Measurements from ENCODE around the gene ZNF521. TPM values are rescaled to one million over a fixed set of nuclear protein-coding genes. Genes with fewer than 3 reads are reported as not detected.

The ZNF521 gene
- total and polyA plus RNA-seq, 2 experiments from 2014 or later: 3.1 to 9.2 TPM

DNA sequence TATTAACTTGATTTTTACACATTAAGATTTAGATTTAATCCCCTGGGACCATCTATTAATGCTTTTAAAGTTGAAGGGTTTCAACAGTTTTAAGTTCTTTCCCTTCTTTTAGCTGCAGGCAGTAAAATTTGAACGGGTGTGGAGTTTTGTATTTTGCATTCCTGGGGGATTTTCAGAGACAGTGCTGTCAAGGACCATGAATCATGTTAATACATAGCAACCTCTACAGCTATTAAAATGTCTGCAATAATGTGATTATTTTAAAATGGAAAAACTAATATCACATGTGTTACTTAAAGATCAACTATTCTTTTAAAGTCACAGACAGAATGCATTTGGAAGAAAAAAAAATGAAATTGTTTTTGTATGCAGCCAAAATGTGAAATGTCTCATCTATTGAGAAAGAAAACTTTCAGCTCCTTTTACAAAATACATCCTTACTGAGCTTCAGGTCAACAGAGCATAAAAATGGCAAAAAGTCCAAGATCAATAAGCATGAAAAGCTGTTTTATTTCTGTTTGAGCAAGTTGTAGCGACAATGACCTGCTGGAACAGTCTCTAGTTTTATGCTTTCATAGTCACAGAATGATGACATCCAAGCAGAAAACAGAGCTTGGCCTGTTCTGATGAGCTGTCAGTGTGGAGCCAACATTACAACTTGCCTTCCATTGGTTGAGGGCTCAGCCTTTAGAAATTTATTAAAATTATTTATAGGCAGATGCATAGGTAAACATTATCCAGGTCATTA lies 21.6 kb upstream of the ZNF521 start (continued):
- no peak for TF ChIP-seq STAT1 (IDR thresholded peaks at IDR 0.05; ENCODE audit: unreplicated experiment)
- TF ChIP-seq, protein P1, sequence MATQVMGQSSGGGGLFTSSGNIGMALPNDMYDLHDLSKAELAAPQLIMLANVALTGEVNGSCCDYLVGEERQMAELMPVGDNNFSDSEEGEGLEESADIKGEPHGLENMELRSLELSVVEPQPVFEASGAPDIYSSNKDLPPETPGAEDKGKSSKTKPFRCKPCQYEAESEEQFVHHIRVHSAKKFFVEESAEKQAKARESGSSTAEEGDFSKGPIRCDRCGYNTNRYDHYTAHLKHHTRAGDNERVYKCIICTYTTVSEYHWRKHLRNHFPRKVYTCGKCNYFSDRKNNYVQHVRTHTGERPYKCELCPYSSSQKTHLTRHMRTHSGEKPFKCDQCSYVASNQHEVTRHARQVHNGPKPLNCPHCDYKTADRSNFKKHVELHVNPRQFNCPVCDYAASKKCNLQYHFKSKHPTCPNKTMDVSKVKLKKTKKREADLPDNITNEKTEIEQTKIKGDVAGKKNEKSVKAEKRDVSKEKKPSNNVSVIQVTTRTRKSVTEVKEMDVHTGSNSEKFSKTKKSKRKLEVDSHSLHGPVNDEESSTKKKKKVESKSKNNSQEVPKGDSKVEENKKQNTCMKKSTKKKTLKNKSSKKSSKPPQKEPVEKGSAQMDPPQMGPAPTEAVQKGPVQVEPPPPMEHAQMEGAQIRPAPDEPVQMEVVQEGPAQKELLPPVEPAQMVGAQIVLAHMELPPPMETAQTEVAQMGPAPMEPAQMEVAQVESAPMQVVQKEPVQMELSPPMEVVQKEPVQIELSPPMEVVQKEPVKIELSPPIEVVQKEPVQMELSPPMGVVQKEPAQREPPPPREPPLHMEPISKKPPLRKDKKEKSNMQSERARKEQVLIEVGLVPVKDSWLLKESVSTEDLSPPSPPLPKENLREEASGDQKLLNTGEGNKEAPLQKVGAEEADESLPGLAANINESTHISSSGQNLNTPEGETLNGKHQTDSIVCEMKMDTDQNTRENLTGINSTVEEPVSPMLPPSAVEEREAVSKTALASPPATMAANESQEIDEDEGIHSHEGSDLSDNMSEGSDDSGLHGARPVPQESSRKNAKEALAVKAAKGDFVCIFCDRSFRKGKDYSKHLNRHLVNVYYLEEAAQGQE (IDR thresholded peaks at IDR 0.05; ENCODE audit: unreplicated experiment): no peak
- no peak for TF ChIP-seq EZH2phosphoT487 (IDR thresholded peaks at IDR 0.05; ENCODE audit: unreplicated experiment)

DNA sequence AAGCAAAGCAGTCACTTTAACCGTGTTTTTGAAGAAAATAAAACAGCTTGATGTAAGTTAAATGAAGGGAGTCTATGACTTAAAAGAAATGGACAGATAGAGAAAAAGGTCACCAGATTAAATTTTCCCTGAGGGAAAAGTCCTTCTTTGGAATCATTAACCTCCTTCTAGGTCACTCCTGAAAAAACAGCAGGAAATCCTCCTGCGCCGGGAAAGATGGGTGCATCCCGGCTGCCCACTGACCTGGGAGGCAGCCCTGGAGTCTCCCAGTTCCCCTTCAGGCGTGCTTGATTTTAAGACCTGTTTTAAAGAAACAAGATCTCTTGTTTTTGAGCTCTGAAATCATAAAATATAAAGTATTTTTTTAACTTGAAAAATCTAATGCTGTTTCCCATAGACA lies 18.4 kb upstream of the ZNF521 start:
- Histone ChIP-seq H3K4me1 (ENCODE audit: insufficient read depth) (no peaks in the 10 kb centered on the region), H4K20me1 (replicated peaks; ENCODE audit: insufficient read depth) (no peaks in the 10 kb centered on the region), H3K4me2 (no peak overlapping the region), H3K36me3 (ENCODE audit: insufficient read depth) (no peaks in the 10 kb centered on the region), H3K4me3 (no peak overlapping the region), H3K9me2 (ENCODE audit: insufficient read depth) (no peaks in the 10 kb centered on the region), H3K27me3 (ENCODE audit: insufficient read depth) (no peaks in the 10 kb centered on the region), H2AFZ (no peak overlapping the region), H3K79me2 (replicated peaks; ENCODE audit: insufficient read depth) (no peaks in the 10 kb centered on the region), H3F3A (replicated peaks; ENCODE audit: low read depth) (no peaks in the 10 kb centered on the region), H3K27ac (ENCODE audit: low read depth) (no peak overlapping the region)
- Mint-ChIP-seq H3K9me3 (peaks cover 6% of the 10 kb centered on the region), H3K36me3 (ENCODE audit: low read depth) (no peaks in the 10 kb centered on the region), H3K27me3 (ENCODE audit: insufficient read depth, low read depth, poor library complexity) (no peaks in the 10 kb centered on the region), H3K27ac (no peak overlapping the region), H3K4me3 (no peak overlapping the region), H3K4me1 (no peaks in the 10 kb centered on the region)
- ATAC-seq (no peak), DNase-seq (ENCODE audit: low spot score) (no peak)
- TF ChIP-seq ZNF331 (CRISPR knock-in tag; IDR thresholded peaks at IDR 0.05; ENCODE audit: low read depth): no peak
- TF ChIP-seq EZH2phosphoT487 (IDR thresholded peaks at IDR 0.05; ENCODE audit: unreplicated experiment): no peak
- TF ChIP-seq, protein P2, sequence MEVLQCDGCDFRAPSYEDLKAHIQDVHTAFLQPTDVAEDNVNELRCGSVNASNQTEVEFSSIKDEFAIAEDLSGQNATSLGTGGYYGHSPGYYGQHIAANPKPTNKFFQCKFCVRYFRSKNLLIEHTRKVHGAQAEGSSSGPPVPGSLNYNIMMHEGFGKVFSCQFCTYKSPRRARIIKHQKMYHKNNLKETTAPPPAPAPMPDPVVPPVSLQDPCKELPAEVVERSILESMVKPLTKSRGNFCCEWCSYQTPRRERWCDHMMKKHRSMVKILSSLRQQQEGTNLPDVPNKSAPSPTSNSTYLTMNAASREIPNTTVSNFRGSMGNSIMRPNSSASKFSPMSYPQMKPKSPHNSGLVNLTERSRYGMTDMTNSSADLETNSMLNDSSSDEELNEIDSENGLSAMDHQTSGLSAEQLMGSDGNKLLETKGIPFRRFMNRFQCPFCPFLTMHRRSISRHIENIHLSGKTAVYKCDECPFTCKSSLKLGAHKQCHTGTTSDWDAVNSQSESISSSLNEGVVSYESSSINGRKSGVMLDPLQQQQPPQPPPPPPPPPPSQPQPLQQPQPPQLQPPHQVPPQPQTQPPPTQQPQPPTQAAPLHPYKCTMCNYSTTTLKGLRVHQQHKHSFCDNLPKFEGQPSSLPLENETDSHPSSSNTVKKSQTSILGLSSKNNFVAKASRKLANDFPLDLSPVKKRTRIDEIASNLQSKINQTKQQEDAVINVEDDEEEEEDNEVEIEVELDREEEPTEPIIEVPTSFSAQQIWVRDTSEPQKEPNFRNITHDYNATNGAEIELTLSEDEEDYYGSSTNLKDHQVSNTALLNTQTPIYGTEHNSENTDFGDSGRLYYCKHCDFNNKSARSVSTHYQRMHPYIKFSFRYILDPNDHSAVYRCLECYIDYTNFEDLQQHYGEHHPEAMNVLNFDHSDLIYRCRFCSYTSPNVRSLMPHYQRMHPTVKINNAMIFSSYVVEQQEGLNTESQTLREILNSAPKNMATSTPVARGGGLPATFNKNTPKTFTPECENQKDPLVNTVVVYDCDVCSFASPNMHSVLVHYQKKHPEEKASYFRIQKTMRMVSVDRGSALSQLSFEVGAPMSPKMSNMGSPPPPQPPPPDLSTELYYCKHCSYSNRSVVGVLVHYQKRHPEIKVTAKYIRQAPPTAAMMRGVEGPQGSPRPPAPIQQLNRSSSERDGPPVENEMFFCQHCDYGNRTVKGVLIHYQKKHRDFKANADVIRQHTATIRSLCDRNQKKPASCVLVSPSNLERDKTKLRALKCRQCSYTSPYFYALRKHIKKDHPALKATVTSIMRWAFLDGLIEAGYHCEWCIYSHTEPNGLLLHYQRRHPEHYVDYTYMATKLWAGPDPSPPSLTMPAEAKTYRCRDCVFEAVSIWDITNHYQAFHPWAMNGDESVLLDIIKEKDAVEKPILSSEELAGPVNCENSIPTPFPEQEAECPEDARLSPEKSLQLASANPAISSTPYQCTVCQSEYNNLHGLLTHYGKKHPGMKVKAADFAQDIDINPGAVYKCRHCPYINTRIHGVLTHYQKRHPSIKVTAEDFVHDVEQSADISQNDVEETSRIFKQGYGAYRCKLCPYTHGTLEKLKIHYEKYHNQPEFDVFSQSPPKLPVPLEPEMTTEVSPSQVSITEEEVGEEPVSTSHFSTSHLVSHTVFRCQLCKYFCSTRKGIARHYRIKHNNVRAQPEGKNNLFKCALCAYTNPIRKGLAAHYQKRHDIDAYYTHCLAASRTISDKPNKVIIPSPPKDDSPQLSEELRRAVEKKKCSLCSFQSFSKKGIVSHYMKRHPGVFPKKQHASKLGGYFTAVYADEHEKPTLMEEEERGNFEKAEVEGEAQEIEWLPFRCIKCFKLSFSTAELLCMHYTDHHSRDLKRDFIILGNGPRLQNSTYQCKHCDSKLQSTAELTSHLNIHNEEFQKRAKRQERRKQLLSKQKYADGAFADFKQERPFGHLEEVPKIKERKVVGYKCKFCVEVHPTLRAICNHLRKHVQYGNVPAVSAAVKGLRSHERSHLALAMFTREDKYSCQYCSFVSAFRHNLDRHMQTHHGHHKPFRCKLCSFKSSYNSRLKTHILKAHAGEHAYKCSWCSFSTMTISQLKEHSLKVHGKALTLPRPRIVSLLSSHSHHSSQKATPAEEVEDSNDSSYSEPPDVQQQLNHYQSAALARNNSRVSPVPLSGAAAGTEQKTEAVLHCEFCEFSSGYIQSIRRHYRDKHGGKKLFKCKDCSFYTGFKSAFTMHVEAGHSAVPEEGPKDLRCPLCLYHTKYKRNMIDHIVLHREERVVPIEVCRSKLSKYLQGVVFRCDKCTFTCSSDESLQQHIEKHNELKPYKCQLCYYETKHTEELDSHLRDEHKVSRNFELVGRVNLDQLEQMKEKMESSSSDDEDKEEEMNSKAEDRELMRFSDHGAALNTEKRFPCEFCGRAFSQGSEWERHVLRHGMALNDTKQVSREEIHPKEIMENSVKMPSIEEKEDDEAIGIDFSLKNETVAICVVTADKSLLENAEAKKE (CRISPR knock-in tag; IDR thresholded peaks at IDR 0.05): no peak
- TF ChIP-seq ZNF114 (CRISPR knock-in tag; IDR thresholded peaks at IDR 0.05): no peak
- no peak for TF ChIP-seq CREB1 (CRISPR knock-in tag; IDR thresholded peaks at IDR 0.05; ENCODE audit: low read depth)
- TF ChIP-seq, protein P1 (IDR thresholded peaks at IDR 0.05; ENCODE audit: unreplicated experiment): no peak
- TF ChIP-seq STAT1 (IDR thresholded peaks at IDR 0.05; ENCODE audit: unreplicated experiment): no peak
- TF ChIP-seq, protein P3, sequence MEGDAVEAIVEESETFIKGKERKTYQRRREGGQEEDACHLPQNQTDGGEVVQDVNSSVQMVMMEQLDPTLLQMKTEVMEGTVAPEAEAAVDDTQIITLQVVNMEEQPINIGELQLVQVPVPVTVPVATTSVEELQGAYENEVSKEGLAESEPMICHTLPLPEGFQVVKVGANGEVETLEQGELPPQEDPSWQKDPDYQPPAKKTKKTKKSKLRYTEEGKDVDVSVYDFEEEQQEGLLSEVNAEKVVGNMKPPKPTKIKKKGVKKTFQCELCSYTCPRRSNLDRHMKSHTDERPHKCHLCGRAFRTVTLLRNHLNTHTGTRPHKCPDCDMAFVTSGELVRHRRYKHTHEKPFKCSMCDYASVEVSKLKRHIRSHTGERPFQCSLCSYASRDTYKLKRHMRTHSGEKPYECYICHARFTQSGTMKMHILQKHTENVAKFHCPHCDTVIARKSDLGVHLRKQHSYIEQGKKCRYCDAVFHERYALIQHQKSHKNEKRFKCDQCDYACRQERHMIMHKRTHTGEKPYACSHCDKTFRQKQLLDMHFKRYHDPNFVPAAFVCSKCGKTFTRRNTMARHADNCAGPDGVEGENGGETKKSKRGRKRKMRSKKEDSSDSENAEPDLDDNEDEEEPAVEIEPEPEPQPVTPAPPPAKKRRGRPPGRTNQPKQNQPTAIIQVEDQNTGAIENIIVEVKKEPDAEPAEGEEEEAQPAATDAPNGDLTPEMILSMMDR (conservative IDR thresholded peaks at IDR 0.05; ENCODE audit: low read depth in 2 of 2): no peak

All from GM23338 (cell line).